Stromal cell of bone marrow (primary cell): ENCODE measurements around the gene NLRC5.

ENCODE experiments used
- DNase-seq: peaks from one replicate; pipeline ENCODE4 v3.0.0-alpha.2; 2012; ENCODE audit warnings: low read depth

The NLRC5 gene

GRCh38 chr16:57126411-57126810 lies 137.1 kb downstream of the NLRC5 start:
- DNase-seq, result no peak

- no peak for DNase-seq
Measured at GRCh38 chr16:57127037-57127763, 137.8 kb downstream of the NLRC5 start.

- DNase-seq, result no peak
Measured at GRCh38 chr16:57127836-57128235, 138.5 kb downstream of the NLRC5 start.

DNA sequence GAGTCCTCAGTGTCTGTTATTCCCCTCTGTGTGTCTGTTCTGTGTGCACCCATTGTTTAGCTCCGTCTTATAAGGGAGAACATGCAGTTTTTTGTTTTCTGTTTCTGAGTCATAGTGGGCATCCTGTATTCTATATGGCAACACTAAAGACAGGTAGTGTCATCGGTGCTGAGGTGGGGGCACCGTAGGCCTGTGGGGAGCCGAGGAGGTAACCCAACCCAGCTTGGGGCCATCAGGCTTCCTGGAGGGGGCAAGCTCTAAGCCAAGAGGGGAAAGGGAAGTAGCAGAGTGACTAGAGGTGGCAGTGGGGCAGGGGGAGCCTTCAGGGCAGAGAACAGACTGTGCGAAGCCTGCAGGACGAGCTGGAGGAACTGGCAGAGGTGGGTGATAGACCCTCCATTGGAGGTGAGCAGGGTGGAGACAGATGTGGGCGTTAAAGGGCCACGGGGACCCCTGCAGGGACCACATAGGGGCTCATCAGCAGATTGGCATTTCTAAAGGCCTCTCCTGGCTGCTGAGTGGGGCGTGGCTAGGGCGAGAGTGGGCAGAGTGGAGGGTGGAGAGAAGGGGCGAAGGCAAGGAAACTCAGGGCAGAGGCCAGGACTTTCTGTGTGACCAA lies 139.5 kb downstream of the NLRC5 start:
- DNase-seq, result no peak

DNA sequence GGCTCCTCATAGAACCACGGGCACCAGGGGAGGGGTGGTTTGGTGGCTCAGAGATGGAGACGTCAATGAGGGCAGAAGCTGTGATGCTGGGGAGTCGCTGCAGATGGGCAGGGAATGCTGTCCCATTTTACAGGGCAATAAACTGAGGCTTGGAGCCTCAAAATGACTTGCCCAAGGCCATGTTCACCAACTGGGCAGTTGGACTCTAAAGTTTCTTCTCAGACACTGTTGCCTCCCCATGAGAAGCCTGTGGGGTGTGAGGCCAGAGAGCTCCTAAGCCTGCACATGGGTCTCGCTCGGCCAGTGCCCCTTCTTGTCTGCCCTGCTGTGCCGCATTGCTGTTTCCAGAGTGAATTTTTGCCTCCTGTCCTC lies 141.6 kb downstream of the NLRC5 start:
- DNase-seq, result no peak

DNA sequence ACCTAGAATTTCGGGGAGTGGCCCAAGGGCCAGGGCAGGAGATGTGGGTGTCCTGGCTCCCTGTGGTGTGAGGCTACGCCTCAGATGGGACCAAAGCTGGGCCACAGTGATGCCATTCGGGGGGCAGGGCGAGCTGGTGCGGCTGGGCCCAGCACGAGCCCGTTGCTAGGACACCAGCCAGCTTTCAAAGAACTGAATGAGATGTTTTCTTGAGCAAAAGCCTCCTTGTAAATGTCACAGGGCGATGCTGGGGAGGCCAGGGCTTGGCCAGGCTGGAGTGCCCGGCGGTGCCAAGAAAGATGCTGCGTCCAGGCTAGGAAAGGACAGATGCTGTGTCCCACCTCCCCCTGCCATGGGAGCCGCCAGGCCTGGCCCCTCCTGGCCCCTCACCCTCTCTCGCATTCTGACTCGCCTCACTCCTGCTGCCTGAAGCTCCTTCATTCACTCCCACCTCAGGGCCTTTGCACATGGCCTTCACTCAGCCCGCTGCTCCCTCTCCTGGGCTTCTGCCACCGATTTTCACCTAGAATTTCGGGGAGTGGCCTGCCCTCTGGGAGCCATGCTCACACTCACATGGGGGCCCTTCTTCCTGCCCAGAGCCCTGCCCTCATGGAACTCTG lies 142.1 kb downstream of the NLRC5 start:
- no peak for DNase-seq

DNA sequence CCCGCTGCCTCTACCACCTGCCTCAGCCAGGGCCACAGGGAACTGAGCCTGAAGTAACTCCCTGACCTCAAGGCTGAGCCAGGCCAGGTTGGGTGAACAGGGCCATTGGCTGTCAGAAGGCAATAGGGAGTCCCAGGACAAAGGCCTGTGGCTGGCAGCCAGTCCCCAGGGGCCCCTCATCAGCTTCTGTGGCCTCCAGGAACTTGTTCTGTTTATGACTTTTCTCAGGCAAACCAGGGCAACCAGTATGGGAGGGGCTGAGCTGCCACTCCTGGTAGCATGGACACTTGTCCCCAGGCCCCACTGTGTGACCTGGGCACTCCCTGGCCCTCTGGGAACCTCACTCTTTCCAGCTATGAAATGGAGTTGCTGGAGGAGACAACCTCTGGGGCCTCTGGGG lies 143.1 kb downstream of the NLRC5 start:
- DNase-seq, result no peak

GRCh38 chr16:57133031-57133430 lies 143.7 kb downstream of the NLRC5 start:
- no peak for DNase-seq
